Glutamatergic neuron (in vitro differentiated cells): ENCODE data around the gene JUN. TPM values are rescaled to one million over a fixed set of nuclear protein-coding genes. Genes with fewer than 3 reads are reported as not detected.

Source experiments
- DNase-seq: peaks from one replicate; pipeline ENCODE4 v3.0.0; 2022
- H3K27ac Mint-ChIP-seq: one replicate; pipeline ENCODE4 v1.8.0; 2020; ENCODE audit warnings: mild to moderate bottlenecking, mixed read lengths, inconsistent platforms; ENCODE audit not compliant: unreplicated experiment
- H3K27me3 Mint-ChIP-seq: one replicate; pipeline ENCODE4 v1.8.0; 2020; ENCODE audit warnings: mild to moderate bottlenecking, moderate library complexity, mixed read lengths, inconsistent platforms; ENCODE audit not compliant: unreplicated experiment
- H3K36me3 Mint-ChIP-seq: one replicate; pipeline ENCODE4 v1.8.0; 2020; ENCODE audit warnings: mild to moderate bottlenecking, mixed read lengths, inconsistent platforms; ENCODE audit not compliant: unreplicated experiment
- H3K4me1 Mint-ChIP-seq: one replicate; pipeline ENCODE4 v1.8.0; 2020; ENCODE audit warnings: mild to moderate bottlenecking, low read depth, mixed read lengths, inconsistent platforms; ENCODE audit not compliant: unreplicated experiment
- H3K4me3 Mint-ChIP-seq: one replicate; pipeline ENCODE4 v1.8.0; 2020; ENCODE audit warnings: mild to moderate bottlenecking, mixed read lengths, inconsistent platforms; ENCODE audit not compliant: unreplicated experiment
- H3K9me3 Mint-ChIP-seq: one replicate; pipeline ENCODE4 v1.8.0; 2020; ENCODE audit warnings: mild to moderate bottlenecking, moderate library complexity, mixed read lengths, inconsistent platforms; ENCODE audit not compliant: unreplicated experiment
- CTCF ChIP-seq: fragments of 200-600 bp; sonication (generic); IDR thresholded peaks from one replicate; pipeline ENCODE4 v1.5.0; 2021; ENCODE audit not compliant: partially characterized antibody, unreplicated experiment
- total RNA-seq: library from RNA; stranded (reverse); fragmentation: NEBNext Ultra II Directional; extraction: Animal tissue kit (Norgen Biotek cat#: 25700); gene quantifications from one replicate; pipeline ENCODE4 v1.2.1, GENCODE V29; 2021; ENCODE audit not compliant: unreplicated experiment

The JUN gene
- total RNA-seq, 1 donor from 2014 or later, result 83.1 TPM

GRCh38 chr1:58778385-58779000, 5.4 kb downstream of the JUN start:
- H3K9me3 Mint-ChIP-seq, result peaks cover 16% of the 10 kb centered on the region
- H3K27me3 Mint-ChIP-seq, result peaks cover 8% of the 10 kb centered on the region
- peaks cover 5% of the 10 kb centered on the region for H3K36me3 Mint-ChIP-seq
- H3K27ac Mint-ChIP-seq, result no peak overlapping the region
- TF ChIP-seq CTCF, result no peak
- H3K4me3 Mint-ChIP-seq, result peak overlapping the region; percentile 18
- no peak for DNase-seq
- peaks cover 3% of the 10 kb centered on the region for H3K4me1 Mint-ChIP-seq

GRCh38 chr1:58774027-58774426, 9.8 kb downstream of the JUN start:
- H3K4me3 Mint-ChIP-seq, result no peak overlapping the region
- H3K9me3 Mint-ChIP-seq, result peaks cover 5% of the 10 kb centered on the region

GRCh38 chr1:58773406-58773840, 10.4 kb downstream of the JUN start:
- Mint-ChIP-seq H3K9me3 (peaks cover 2% of the 10 kb centered on the region), H3K36me3 (no peaks in the 10 kb centered on the region), H3K27me3 (no peaks in the 10 kb centered on the region), H3K4me1 (peaks cover 1% of the 10 kb centered on the region), H3K4me3 (no peak overlapping the region), H3K27ac (no peak overlapping the region)
- TF ChIP-seq CTCF, result no peak
- DNase-seq, result no peak

More at GRCh38 chr1:58774027-58774426, 9.8 kb downstream of the JUN start:
- no peaks in the 10 kb centered on the region for H3K36me3 Mint-ChIP-seq
- no peak overlapping the region for H3K27ac Mint-ChIP-seq
- no peak for DNase-seq
- H3K4me1 Mint-ChIP-seq, result peaks cover 1% of the 10 kb centered on the region
- H3K27me3 Mint-ChIP-seq, result no peaks in the 10 kb centered on the region
- TF ChIP-seq CTCF, result no peak

GRCh38 chr1:58769809-58770320, 14.0 kb downstream of the JUN start:
- Mint-ChIP-seq H3K4me1 (no peaks in the 10 kb centered on the region), H3K27ac (no peak overlapping the region)
- no peak for DNase-seq

More at GRCh38 chr1:58769809-58770320, 14.0 kb downstream of the JUN start:
- H3K4me3 Mint-ChIP-seq, result no peak overlapping the region
- H3K36me3 Mint-ChIP-seq, result no peaks in the 10 kb centered on the region
- TF ChIP-seq CTCF, result no peak
- no peaks in the 10 kb centered on the region for H3K27me3 Mint-ChIP-seq
- H3K9me3 Mint-ChIP-seq, result peaks cover 2% of the 10 kb centered on the region
